DOHH2 (cell line): ENCODE data around the gene DLX3.

Experiments used
- H3F3A ChIP-seq: fragments of 200-600 bp; sonication (generic), shearing (Covaris generic); 2 replicates; pipeline ENCODE4 v1.6.0; 2016; ENCODE audit warnings: antibody characterized with exemption, mild to moderate bottlenecking; ENCODE audit not compliant: control insufficient read depth, insufficient read depth
- H3K27ac ChIP-seq: fragments of 200-600 bp; sonication (generic); 2 replicates; pipeline ENCODE4 v1.5.1; 2014; ENCODE audit warnings: low read depth, mild to moderate bottlenecking, low read length, moderate library complexity
- H3K27me3 ChIP-seq: fragments of 200-600 bp; sonication (generic); 2 replicates; pipeline ENCODE4 v1.6.1; 2014; ENCODE audit warnings: mild to moderate bottlenecking, low read length, mixed read lengths; ENCODE audit not compliant: control insufficient read depth
- H3K36me3 ChIP-seq: fragments of 200-600 bp; sonication (generic); 2 replicates; pipeline ENCODE4 v1.6.1; 2014; ENCODE audit warnings: mild to moderate bottlenecking, low read length, moderate library complexity, mixed read lengths; ENCODE audit not compliant: control insufficient read depth
- H3K4me1 ChIP-seq: fragments of 200-600 bp; sonication (generic); 2 replicates; pipeline ENCODE4 v1.6.1; 2014; ENCODE audit warnings: mild to moderate bottlenecking, low read length, mixed read lengths; ENCODE audit not compliant: control insufficient read depth
- H3K4me2 ChIP-seq: fragments of 200-600 bp; sonication (generic); 2 replicates; pipeline ENCODE4 v1.6.0; 2014; ENCODE audit warnings: mild to moderate bottlenecking, low read length, moderate library complexity
- H3K4me3 ChIP-seq: fragments of 200-600 bp; sonication (generic); 2 replicates; pipeline ENCODE4 v1.5.1; 2014; ENCODE audit warnings: mild to moderate bottlenecking, low read length, mixed read lengths
- H3K79me2 ChIP-seq: fragments of 200-600 bp; sonication (generic); 2 replicates; pipeline ENCODE4 v1.6.1; 2014; ENCODE audit warnings: mild to moderate bottlenecking, low read length, mixed read lengths; ENCODE audit not compliant: control insufficient read depth
- H3K9me2 ChIP-seq: fragments of 200-600 bp; sonication (generic); replicated peaks from 2 replicates; pipeline ENCODE4 v1.6.1; 2014; ENCODE audit warnings: mild to moderate bottlenecking, low read length, mixed read lengths; ENCODE audit not compliant: control insufficient read depth
- H3K9me3 ChIP-seq: fragments of 200-600 bp; sonication (generic); 2 replicates; pipeline ENCODE4 v1.6.1; 2014; ENCODE audit warnings: antibody characterized with exemption, low read length, mixed read lengths; ENCODE audit not compliant: control insufficient read depth, insufficient read depth
- H4K20me1 ChIP-seq: fragments of 200-600 bp; sonication (generic); 2 replicates; pipeline ENCODE4 v1.6.0; 2014; ENCODE audit warnings: low read depth, mild to moderate bottlenecking, antibody characterized with exemption, low read length, moderate library complexity; ENCODE audit not compliant: control insufficient read depth, insufficient read depth
- CTCF ChIP-seq: fragments of 200-600 bp; sonication (generic); IDR thresholded peaks from one replicate; pipeline ENCODE4 v1.5.1; 2014; ENCODE audit warnings: antibody characterized with exemption, mild to moderate bottlenecking, low read depth, low read length; ENCODE audit not compliant: poor library complexity, severe bottlenecking
- EZH2phosphoT487 ChIP-seq: fragments of 200-600 bp; sonication (generic); IDR thresholded peaks from 2 replicates; pipeline ENCODE4 v1.6.1; 2017; ENCODE audit warnings: borderline replicate concordance, mild to moderate bottlenecking, antibody characterized with exemption, low read length, moderate library complexity, mixed read lengths

Gene DLX3

DNA sequence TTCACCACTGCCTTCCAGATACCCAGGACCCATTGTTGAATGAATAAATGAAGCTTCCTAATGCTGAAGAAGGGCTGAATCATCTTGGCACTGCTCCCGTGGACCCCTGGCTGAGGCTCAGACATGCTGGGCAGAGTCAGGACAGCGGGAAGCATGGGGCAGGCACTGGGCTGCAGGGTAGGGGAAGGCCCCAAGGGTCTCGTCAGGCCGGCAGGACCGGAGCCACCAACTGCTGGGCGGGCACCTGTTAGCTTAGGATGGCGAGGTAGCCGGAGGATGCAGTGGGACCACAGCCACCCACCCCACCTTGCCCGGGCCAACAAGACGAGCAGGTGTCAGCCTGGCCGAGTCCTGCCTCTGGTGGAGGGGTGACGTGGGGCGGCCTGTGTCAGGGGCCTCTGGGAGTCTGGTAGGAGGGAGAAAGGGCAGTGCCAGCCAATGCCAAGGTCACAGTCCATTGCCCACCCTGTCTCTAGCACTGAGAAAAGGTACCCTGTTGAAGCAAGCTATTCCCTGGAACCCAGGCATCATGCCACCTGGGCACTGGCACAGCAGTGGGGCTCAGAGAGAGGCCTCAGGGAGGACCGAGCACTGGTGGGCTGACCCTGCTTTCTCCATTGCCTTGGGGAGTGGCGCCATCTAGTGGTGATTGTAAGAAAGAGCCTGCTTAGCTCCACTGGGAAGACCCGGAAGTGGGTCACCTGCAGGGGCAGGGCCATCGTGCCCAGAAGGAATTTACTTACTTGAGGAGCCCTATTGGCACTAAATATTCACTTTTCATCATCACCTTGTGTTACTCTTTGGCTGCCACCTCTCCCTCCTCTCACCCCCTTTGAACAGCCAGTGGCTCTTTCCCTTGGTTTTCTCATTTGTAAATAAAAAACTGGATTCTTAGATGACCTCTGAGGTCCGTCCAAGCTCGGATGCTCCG lies 3.0 kb upstream of the DLX3 start:
- Histone ChIP-seq H3K4me2 (peak overlapping the region; percentile 44), H3K27ac (no peak overlapping the region), H3K4me3 (no peak overlapping the region; the same call in 1 of the 2 replicates), H3F3A (no peaks in the 10 kb centered on the region), H4K20me1 (no peaks in the 10 kb centered on the region), H3K27me3 (peaks cover 73% of the 10 kb centered on the region), H3K79me2 (no peaks in the 10 kb centered on the region), H3K9me2 (no peaks in the 10 kb centered on the region), H3K4me1 (peaks cover 10% of the 10 kb centered on the region), H3K9me3 (no peaks in the 10 kb centered on the region), H3K36me3 (no peaks in the 10 kb centered on the region)
- TF ChIP-seq EZH2phosphoT487: no peak
- peak; percentile 84 for TF ChIP-seq CTCF

DNA sequence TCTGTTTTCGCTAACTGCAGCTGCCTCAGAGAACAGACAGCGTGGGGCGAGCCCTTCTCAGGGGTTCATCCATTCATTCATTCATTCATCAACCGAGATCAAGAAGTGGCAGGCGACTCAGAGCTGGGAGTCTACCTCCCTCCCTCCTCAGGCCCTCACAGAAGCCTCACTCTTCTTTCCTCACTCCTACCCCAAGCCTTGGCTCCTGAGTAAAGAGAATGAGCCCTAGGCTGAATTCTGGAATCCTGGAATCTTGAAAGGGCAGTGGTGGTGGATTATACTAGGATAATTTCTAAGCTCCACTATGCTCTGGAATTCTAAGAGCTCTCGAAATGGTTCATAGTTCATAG lies 2.3 kb upstream of the DLX3 start:
- Histone ChIP-seq H3K36me3 (no peaks in the 10 kb centered on the region), H3K9me2 (no peaks in the 10 kb centered on the region), H3K79me2 (no peaks in the 10 kb centered on the region), H3K4me3 (no peak overlapping the region), H3K4me2 (no peak overlapping the region), H3K9me3 (no peaks in the 10 kb centered on the region), H3K27ac (no peak overlapping the region), H3K27me3 (peaks cover 79% of the 10 kb centered on the region), H3K4me1 (peaks cover 10% of the 10 kb centered on the region), H4K20me1 (no peaks in the 10 kb centered on the region), H3F3A (no peaks in the 10 kb centered on the region)
- no peak for TF ChIP-seq EZH2phosphoT487
- no peak for TF ChIP-seq CTCF

- Histone ChIP-seq H3K9me2 (no peaks in the 10 kb centered on the region), H3K9me3 (no peaks in the 10 kb centered on the region), H3K4me2 (peak overlapping the region; percentile 48), H3K4me1 (peaks cover 10% of the 10 kb centered on the region), H3K79me2 (no peaks in the 10 kb centered on the region), H3K36me3 (no peaks in the 10 kb centered on the region), H3F3A (no peaks in the 10 kb centered on the region), H3K27me3 (peaks cover 79% of the 10 kb centered on the region), H4K20me1 (no peaks in the 10 kb centered on the region), H3K4me3 (0 out of 2 replicates have a peak overlapping the region, but pooled peaks have one; percentile 23), H3K27ac (no peak overlapping the region)
- peak; percentile 99 for TF ChIP-seq CTCF
- TF ChIP-seq EZH2phosphoT487: no peak
Observed at GRCh38 chr17:49996495-49997300, 1.7 kb upstream of the DLX3 start.
